Activated CD4-positive, alpha-beta T cell treated with anti-CD3 and anti-CD28 coated beads, Interleukin-2, amount 50 U/mL, for 24 hours (primary cell): ENCODE results near the gene JRKL.
"Not testable (repeated sequence)": the region's sequence is repeated elsewhere in the genome, so short reads cannot be mapped to it uniquely, and the experiment has no call there.

Experiments used
- DNase-seq, 2 donors: peaks; one replicate each; pipeline ENCODE4 v3.0.0-alpha.2; 2020; ENCODE audit warnings: low read depth in 1 of 2, low spot score in 1 of 2

The JRKL gene

DNA sequence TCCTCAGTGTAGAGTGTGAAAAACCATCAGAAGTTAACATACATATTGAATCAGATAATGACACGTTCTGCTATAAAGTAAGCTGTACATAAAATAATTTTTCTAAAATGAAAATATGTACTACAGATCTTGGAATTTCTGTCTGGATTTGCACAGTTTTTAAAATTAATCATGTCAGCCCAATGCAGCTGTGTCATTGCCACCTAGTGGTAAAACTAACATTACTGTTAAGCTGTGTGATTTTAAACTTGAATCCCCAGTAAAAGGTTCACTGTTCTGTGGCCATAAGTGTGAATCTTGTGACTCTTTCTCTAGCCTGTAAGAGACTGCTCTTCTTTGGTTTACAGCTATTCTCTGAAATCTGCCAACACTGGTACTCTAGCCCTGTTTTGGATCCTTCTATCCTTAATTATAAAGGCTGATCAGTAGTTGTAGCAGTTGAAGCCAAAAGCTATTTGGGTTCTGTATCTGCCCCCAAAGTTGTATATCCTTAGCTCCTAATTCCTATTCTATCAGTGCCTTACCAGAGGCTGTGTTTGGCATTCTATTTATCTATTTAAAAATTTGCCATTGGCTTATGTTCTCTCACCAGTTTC is 4.0 kb downstream of the JRKL start:
- DNase-seq: no peak

DNA sequence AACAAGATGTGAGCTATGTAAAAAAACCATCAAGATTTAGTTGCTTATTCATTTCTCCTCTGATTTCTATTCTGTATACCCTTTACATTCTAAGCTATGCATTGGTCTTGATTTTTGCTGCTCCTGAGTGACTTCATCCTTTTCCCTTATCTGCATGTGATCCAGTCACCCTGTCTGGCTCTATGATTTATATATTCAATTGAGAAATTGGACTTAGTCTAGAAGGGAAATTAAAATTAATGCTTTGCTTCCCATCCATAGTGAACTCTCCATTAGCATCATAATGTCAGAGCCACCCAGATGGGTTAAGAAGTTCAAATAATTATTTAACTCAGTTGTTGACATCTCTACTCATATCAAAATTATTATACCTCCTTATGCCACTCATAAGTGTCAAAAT is 5.0 kb downstream of the JRKL start:
- no peak for DNase-seq

DNA sequence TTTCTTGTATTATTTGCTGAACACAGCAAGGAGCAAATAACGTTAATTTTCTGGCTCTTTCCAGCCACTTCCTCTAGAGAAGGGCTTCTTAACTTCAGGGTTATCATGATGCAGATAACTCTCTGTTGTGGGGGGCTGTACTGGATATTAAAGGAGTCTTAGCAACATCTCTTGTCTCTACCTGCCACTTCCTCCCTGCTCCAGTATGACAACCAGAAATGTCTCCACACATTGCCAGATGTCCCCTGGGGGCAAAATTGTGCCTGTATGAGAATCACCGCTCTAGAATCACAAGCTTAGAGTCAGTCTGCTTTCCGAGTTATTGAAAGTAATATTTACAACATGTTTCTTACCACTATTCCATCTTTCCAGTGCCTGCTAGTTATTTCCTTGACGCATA is 6.8 kb downstream of the JRKL start:
- no peak for DNase-seq

DNA sequence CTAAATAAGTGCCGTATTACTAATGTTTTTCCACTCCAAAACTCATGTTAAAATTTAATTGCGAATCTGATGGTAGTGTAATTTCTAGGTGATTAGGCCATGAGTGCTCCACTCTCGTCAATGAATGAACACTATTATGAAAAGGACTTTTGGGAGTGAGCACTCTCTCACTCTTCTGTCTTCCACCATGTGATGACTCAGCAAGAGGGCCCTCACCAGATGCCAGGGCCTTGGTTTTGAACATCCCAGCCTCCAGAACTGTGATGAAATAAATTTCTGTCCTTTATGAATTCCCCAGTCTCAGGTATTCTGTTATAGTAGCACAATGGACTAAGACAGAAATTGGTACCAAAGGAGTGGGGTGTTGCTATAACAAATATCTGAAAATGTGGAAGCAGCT is 8.1 kb downstream of the JRKL start:
- DNase-seq: no peak

DNA sequence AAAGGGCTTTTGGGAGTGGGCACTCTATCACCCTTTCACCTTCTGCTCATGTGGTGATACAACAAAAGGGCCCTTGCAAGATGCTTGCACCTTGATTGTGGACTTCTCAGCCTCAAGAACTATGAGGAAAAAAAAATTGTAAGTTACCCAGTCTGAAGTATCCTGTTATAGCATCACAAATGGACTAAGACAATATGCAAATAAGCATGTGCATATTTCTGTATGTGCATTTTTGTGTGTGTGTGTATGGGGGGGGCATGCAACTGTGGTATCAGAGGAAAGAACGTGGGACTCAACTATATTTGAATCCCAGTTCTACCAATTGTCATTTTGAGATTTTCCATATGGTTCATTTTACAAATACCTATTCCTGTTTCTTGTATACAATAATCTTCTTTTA is 10.9 kb downstream of the JRKL start:
- DNase-seq: no peak

DNA sequence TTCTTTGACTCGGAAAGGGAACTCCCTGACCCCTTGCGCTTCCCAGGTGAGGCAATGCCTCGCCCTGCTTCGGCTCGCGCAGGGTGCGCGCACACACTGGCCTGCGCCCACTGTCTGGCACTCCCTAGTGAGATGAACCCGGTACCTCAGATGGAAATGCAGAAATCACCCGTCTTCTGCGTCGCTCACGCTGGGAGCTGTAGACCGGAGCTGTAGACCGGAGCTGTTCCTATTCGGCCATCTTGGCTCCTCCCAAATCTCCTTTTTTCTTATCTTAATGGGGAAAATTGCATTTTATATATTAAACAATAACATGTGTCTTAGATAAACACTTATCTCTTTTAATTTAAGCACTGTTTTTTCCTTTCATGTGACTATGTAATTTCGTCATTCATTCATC is 21.6 kb downstream of the JRKL start:
- DNase-seq: not testable (repeated sequence)

DNA sequence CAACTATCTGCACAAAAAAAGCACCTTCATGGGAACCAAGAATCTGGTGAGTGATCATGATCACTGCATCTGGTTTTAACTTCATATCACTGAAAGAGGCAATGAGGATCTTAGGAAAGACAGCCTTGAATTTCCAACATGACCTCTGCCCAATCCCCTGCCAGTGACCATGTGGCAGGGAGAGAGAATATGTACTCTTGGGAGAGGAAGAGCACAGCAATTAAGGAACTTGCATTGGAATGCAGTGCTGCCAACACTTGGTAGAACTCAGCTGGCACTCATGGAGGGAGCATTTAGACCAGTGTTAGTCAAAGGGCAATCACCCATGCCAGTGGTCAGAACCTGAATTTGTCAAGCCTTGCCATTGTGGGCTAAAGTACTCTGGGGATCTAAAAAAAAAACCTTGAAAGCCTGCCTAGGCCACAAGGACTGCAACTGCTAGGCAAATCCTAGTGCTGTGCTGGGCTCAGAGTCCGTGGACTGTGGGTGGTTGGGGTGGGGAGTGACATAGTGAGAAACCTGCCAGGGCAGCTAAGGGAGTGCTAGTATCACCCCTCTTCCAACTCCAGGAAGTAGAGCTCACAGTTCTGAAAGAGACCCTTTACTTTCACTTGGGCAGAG is 23.1 kb downstream of the JRKL start:
- no peak for DNase-seq

DNA sequence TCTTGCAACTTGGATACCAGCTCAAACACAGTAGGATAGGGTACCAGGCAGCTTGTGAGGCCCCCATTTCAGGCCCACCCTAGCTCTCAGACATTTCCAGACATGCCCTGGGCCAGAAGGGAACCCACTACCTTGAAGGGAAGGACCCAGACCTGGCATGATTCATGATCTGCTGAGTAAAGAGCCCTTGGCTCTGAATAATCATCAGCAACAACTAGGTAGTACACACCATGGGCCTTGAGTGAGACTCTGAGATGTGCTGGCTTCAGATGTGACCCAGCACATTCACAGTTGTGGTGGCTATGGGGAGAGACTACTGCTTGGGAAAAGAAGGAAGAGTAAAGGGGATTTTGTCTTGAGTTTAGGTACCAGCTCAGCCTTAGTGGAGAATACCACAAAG is 23.6 kb downstream of the JRKL start:
- no peak for DNase-seq

DNA sequence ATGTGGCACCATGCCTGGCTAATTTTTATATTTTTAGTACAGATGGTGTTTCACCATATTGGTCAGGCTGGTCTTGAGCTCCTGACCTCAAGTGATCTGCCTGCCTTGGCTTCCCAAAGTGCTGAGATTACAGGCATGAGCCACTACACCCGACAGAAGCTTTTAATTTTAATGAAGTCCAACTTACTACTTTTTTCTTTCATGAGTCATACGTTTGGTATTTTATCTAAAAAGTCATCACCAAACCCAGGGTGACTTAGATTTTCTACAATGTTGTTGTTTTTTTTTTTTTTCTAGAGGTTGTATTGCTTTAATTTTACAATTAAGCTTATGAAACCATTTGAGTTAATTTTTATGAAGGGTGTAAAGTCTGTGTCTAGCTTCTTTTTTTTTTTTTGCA is 34.9 kb downstream of the JRKL start:
- DNase-seq: no peak

DNA sequence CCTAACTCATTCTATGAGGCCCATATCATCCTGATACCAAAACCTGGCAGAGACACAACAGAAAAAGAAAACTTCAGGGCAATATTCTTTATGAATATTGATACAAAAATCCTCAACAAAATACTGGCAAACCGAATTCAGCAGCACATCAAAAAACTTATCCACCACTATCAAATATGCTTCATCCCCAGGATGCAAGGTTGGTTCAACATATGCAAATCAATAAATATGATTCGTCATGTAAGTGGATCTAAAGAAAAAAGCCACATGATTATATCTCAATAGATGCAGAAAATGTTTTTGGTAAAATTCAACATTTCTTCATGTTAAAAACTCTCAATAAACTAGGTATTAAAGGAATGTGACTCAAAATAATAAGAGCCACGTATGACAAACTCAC is 40.9 kb downstream of the JRKL start:
- no peak for DNase-seq

DNA sequence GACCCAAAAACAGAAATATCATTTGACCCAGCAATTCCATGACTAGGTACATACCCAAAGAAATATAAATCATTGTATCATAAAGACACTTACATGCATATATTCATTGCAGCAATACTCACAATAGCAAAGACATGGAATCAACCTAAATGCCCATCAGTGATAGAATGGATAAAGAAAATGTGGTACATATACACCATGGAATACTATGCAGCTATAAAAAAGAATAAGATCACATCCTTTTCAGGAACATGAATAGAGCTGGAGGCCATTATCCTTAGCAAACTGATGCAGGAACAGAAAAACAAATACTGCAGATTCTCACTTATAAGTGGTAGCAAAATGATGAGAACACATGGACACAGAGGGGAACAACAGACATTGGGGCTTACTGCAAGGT is 42.8 kb downstream of the JRKL start:
- DNase-seq: not testable (repeated sequence)
